ENCODE measurements around the gene IGSF23.

The IGSF23 gene

DNA sequence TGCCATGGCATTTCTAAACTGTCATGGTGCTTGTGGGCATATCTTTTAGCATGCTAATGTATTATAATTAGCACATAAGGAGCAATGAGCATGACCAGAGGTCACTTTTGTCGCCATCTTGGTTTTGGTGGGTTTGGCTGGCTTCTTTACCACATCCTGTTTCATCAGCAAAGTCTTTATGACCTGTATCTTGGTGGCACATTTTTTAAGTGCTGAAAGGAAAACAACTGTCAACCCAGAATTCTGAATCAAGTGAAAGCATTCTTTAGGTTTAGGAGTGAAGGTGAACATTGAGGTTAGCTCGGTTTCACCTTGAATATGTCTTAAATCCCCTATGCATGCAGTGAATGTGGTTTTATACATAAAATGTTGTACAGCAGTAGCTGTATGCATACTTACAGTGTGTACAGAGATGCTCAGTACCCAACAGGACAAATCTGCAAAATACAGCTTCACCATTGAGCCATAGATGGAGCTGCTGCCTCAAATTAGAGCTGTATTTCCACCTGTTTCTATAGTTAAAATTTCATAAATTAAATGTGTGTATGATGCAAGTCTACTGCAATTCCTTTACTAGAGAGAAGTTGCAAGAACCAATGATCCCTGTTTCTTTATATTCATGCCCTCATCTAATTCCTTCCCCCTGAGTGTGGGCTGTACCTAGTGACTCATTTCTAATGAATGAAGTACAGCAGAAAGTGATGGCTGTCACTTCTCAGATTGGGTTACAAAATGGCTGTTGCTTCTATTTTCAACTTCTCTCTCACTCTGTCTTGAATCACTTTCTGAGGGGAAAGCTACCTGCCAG is 25.2 kb upstream of the IGSF23 start:
- no peak for TF ChIP-seq TCF4 (CRISPR knock-in tag; IDR thresholded peaks at IDR 0.05; ENCODE audit: borderline replicate concordance)
- TF ChIP-seq BACH2 (CRISPR knock-in tag; IDR thresholded peaks at IDR 0.05; ENCODE audit: borderline replicate concordance), result no peak
- TF ChIP-seq RARB (CRISPR knock-in tag; IDR thresholded peaks at IDR 0.05), result no peak
- no peak for TF ChIP-seq ESRRG (CRISPR knock-in tag; IDR thresholded peaks at IDR 0.05)
- no peak for TF ChIP-seq PPARA (CRISPR knock-in tag; IDR thresholded peaks at IDR 0.05; ENCODE audit: borderline replicate concordance)
- TF ChIP-seq ZNF8 (CRISPR knock-in tag; IDR thresholded peaks at IDR 0.05), result no peak
- TF ChIP-seq, protein P1, sequence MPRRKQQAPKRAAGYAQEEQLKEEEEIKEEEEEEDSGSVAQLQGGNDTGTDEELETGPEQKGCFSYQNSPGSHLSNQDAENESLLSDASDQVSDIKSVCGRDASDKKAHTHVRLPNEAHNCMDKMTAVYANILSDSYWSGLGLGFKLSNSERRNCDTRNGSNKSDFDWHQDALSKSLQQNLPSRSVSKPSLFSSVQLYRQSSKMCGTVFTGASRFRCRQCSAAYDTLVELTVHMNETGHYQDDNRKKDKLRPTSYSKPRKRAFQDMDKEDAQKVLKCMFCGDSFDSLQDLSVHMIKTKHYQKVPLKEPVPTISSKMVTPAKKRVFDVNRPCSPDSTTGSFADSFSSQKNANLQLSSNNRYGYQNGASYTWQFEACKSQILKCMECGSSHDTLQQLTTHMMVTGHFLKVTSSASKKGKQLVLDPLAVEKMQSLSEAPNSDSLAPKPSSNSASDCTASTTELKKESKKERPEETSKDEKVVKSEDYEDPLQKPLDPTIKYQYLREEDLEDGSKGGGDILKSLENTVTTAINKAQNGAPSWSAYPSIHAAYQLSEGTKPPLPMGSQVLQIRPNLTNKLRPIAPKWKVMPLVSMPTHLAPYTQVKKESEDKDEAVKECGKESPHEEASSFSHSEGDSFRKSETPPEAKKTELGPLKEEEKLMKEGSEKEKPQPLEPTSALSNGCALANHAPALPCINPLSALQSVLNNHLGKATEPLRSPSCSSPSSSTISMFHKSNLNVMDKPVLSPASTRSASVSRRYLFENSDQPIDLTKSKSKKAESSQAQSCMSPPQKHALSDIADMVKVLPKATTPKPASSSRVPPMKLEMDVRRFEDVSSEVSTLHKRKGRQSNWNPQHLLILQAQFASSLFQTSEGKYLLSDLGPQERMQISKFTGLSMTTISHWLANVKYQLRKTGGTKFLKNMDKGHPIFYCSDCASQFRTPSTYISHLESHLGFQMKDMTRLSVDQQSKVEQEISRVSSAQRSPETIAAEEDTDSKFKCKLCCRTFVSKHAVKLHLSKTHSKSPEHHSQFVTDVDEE (CRISPR knock-in tag; IDR thresholded peaks at IDR 0.05), result no peak
- TF ChIP-seq ISL1 (CRISPR knock-in tag; IDR thresholded peaks at IDR 0.05), result no peak
- no peak for TF ChIP-seq ZNF565 (CRISPR knock-in tag; conservative IDR thresholded peaks at IDR 0.05; ENCODE audit: low read depth)
- TF ChIP-seq, protein P2, sequence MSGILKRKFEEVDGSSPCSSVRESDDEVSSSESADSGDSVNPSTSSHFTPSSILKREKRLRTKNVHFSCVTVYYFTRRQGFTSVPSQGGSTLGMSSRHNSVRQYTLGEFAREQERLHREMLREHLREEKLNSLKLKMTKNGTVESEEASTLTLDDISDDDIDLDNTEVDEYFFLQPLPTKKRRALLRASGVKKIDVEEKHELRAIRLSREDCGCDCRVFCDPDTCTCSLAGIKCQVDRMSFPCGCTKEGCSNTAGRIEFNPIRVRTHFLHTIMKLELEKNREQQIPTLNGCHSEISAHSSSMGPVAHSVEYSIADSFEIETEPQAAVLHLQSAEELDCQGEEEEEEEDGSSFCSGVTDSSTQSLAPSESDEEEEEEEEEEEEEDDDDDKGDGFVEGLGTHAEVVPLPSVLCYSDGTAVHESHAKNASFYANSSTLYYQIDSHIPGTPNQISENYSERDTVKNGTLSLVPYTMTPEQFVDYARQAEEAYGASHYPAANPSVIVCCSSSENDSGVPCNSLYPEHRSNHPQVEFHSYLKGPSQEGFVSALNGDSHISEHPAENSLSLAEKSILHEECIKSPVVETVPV (CRISPR knock-in tag; IDR thresholded peaks at IDR 0.05), result no peak
- no peak for TF ChIP-seq ARNTL (CRISPR knock-in tag; IDR thresholded peaks at IDR 0.05; ENCODE audit: borderline replicate concordance, low read depth)
- TF ChIP-seq, protein P3, sequence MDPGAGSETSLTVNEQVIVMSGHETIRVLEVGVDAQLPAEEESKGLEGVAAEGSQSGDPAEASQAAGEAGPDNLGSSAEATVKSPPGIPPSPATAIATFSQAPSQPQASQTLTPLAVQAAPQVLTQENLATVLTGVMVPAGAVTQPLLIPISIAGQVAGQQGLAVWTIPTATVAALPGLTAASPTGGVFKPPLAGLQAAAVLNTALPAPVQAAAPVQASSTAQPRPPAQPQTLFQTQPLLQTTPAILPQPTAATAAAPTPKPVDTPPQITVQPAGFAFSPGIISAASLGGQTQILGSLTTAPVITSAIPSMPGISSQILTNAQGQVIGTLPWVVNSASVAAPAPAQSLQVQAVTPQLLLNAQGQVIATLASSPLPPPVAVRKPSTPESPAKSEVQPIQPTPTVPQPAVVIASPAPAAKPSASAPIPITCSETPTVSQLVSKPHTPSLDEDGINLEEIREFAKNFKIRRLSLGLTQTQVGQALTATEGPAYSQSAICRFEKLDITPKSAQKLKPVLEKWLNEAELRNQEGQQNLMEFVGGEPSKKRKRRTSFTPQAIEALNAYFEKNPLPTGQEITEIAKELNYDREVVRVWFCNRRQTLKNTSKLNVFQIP (CRISPR knock-in tag; IDR thresholded peaks at IDR 0.05; ENCODE audit: borderline replicate concordance, low read depth), result no peak
- no peak for TF ChIP-seq ZFP3 (CRISPR knock-in tag; IDR thresholded peaks at IDR 0.05)
- ATAC-seq, result peak; percentile 86

DNA sequence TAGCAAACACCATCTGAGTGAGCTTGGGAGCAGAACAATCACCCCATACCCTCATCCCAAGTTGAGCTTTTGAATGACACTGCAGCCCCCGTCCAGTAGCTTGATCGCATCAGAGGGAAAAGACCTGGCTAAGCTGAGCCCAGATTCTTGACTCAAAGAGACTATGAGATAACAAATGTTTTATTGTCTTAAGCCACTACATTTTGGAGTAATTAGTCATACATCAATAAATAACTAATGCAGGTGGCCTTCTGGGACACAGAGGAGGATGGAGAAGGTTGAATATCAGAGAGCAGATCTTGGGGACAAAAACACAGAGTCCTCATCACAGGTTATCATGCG is 24.6 kb upstream of the IGSF23 start:
- ATAC-seq, result no peak; the same call in none of the 3 replicates
- TF ChIP-seq OSR1 (CRISPR knock-in tag; IDR thresholded peaks at IDR 0.05) (no peak), ZNF8 (CRISPR knock-in tag; IDR thresholded peaks at IDR 0.05) (no peak), CSDC2 (CRISPR knock-in tag; IDR thresholded peaks at IDR 0.05) (no peak), GLIS3 (CRISPR knock-in tag; IDR thresholded peaks at IDR 0.05) (no peak), BACH2 (CRISPR knock-in tag; IDR thresholded peaks at IDR 0.05; ENCODE audit: borderline replicate concordance) (no peak), ZFP30 (CRISPR knock-in tag; IDR thresholded peaks at IDR 0.05) (no peak), ZFP3 (CRISPR knock-in tag; IDR thresholded peaks at IDR 0.05) (no peak), ZC3H10 (CRISPR knock-in tag; IDR thresholded peaks at IDR 0.05) (no peak), SNAI2 (CRISPR knock-in tag; IDR thresholded peaks at IDR 0.05) (no peak), ZNF70 (CRISPR knock-in tag; IDR thresholded peaks at IDR 0.05) (no peak), TCF4 (CRISPR knock-in tag; IDR thresholded peaks at IDR 0.05; ENCODE audit: borderline replicate concordance) (no peak), PPARA (CRISPR knock-in tag; IDR thresholded peaks at IDR 0.05; ENCODE audit: borderline replicate concordance) (no peak), ARNTL (CRISPR knock-in tag; IDR thresholded peaks at IDR 0.05; ENCODE audit: borderline replicate concordance, low read depth) (no peak), TOX (CRISPR knock-in tag; IDR thresholded peaks at IDR 0.05; ENCODE audit: borderline replicate concordance) (no peak), ZNF565 (CRISPR knock-in tag; conservative IDR thresholded peaks at IDR 0.05; ENCODE audit: low read depth) (no peak), ESRRG (CRISPR knock-in tag; IDR thresholded peaks at IDR 0.05) (no peak), RARB (CRISPR knock-in tag; IDR thresholded peaks at IDR 0.05) (no peak)
- TF ChIP-seq, protein P2 (CRISPR knock-in tag; IDR thresholded peaks at IDR 0.05), result no peak
- TF ChIP-seq, protein P3 (CRISPR knock-in tag; IDR thresholded peaks at IDR 0.05; ENCODE audit: borderline replicate concordance, low read depth), result no peak
- TF ChIP-seq, protein P4, sequence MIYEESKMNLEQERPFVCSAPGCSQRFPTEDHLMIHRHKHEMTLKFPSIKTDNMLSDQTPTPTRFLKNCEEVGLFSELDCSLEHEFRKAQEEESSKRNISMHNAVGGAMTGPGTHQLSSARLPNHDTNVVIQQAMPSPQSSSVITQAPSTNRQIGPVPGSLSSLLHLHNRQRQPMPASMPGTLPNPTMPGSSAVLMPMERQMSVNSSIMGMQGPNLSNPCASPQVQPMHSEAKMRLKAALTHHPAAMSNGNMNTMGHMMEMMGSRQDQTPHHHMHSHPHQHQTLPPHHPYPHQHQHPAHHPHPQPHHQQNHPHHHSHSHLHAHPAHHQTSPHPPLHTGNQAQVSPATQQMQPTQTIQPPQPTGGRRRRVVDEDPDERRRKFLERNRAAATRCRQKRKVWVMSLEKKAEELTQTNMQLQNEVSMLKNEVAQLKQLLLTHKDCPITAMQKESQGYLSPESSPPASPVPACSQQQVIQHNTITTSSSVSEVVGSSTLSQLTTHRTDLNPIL (CRISPR knock-in tag; IDR thresholded peaks at IDR 0.05; ENCODE audit: low read depth), result no peak

Data from SK-N-SH treated with all-trans-retinoic acid at 6 μM for 48 hours (cell line).